Kidney tubule cell (primary cell): ENCODE results near the gene GPR135.

Experiments used
- DNase-seq: peaks from one replicate; pipeline ENCODE4 v3.0.0-alpha.2; 2018; ENCODE audit warnings: low spot score

The GPR135 gene

GRCh38 chr14:59465316-59466135 is at the start of gene GPR135:
Gene GPR135 (minus strand): TSS chr14:59465380. CDS start chr14:59465226, 154 bp downstream.
- DNase-seq = no peak

GRCh38 chr14:59511916-59512575 is 46.9 kb upstream of the GPR135 start:
- DNase-seq = peak; percentile 60

GRCh38 chr14:59510966-59511365 is 45.8 kb upstream of the GPR135 start:
- DNase-seq = no peak

GRCh38 chr14:59510001-59510400 is 44.8 kb upstream of the GPR135 start:
- no peak for DNase-seq

GRCh38 chr14:59509101-59509500 is 43.9 kb upstream of the GPR135 start:
- DNase-seq = no peak

GRCh38 chr14:59507752-59508103 is 42.5 kb upstream of the GPR135 start:
- DNase-seq = no peak

GRCh38 chr14:59507063-59507751 is 42.0 kb upstream of the GPR135 start:
- DNase-seq = peak; percentile 66

- no peak for DNase-seq
Observed at GRCh38 chr14:59503256-59503655, 38.1 kb upstream of the GPR135 start.

GRCh38 chr14:59500732-59501131 is 35.6 kb upstream of the GPR135 start:
- DNase-seq = no peak

GRCh38 chr14:59492384-59492783 is 27.2 kb upstream of the GPR135 start:
- DNase-seq = no peak

GRCh38 chr14:59490756-59491155 is 25.6 kb upstream of the GPR135 start:
- DNase-seq = no peak

- no peak for DNase-seq
Observed at GRCh38 chr14:59484639-59485175, 19.5 kb upstream of the GPR135 start.

- peak; percentile 96 for DNase-seq
Observed at GRCh38 chr14:59483819-59484638, 18.8 kb upstream of the GPR135 start, which contains the start of the genes JKAMP and L3HYPDH. Gene JKAMP (plus strand): TSS chr14:59484517. CDS start chr14:59484590, 73 bp downstream. Gene L3HYPDH (minus strand): TSS chr14:59484408. CDS start chr14:59484316, 92 bp downstream.

- peak; percentile 91 for DNase-seq
Observed at GRCh38 chr14:59483363-59483762, 18.2 kb upstream of the GPR135 start.

GRCh38 chr14:59482541-59483331 is 17.6 kb upstream of the GPR135 start:
- DNase-seq = peak; percentile 97

GRCh38 chr14:59481871-59482540 is 16.8 kb upstream of the GPR135 start:
- peak; percentile 46 for DNase-seq

GRCh38 chr14:59481407-59481806 is 16.2 kb upstream of the GPR135 start:
- DNase-seq = no peak

GRCh38 chr14:59480166-59480565 is 15.0 kb upstream of the GPR135 start:
- DNase-seq = no peak

GRCh38 chr14:59478540-59478939 is 13.4 kb upstream of the GPR135 start:
- DNase-seq = no peak

GRCh38 chr14:59475709-59476108 is 10.5 kb upstream of the GPR135 start:
- DNase-seq = no peak
